Upper lobe of left lung (tissue), 6 donors: ENCODE measurements around the gene NPTN. TPM values are rescaled to one million over a fixed set of nuclear protein-coding genes. Genes with fewer than 3 reads are reported as not detected.
"Not testable (repeated sequence)": the region's sequence is repeated elsewhere in the genome, so short reads cannot be mapped to it uniquely, and the experiment has no call there.

Experiments used
- ATAC-seq, 2 donors: fragments of 200-7000 bp; cut with Tn5 transposase; one replicate each; pipeline ENCODE4 v1.9.1; 2022; ENCODE audit warnings: mild to moderate bottlenecking in 2 of 2, moderate library complexity in 2 of 2; ENCODE audit not compliant: low FRiP score in 2 of 2
- DNase-seq, 2 donors: peaks; one replicate each; pipeline ENCODE4 v3.0.0-alpha.2; 2019 to 2020
- H3K27ac ChIP-seq, 4 donors: fragments of 200-600 bp; sonication (generic); one replicate each; pipeline ENCODE4 v1.5.1; 2016 to 2019
- H3K27me3 ChIP-seq, 4 donors: fragments of 200-600 bp; sonication (generic); one replicate each; pipeline ENCODE4 v1.5.1; 2017 to 2019
- H3K36me3 ChIP-seq, 4 donors: fragments of 200-600 bp; sonication (generic); one replicate each; pipeline ENCODE4 v1.5.1; 2016 to 2019
- H3K4me1 ChIP-seq, 4 donors: fragments of 200-600 bp; sonication (generic); one replicate each; pipeline ENCODE4 v1.5.1; 2018 to 2019
- H3K4me3 ChIP-seq, 4 donors: fragments of 200-600 bp; sonication (generic); one replicate each; pipeline ENCODE4 v1.5.1; 2017 to 2019; ENCODE audit warnings: mild to moderate bottlenecking in 2 of 4, moderate library complexity in 1 of 4
- H3K9me3 ChIP-seq, 4 donors: fragments of 200-600 bp; sonication (generic); one replicate each; pipeline ENCODE4 v1.5.1; 2018 to 2019
- EP300 ChIP-seq, 4 donors: sonication (generic); formaldehyde crosslinking; IDR thresholded peaks; one replicate each; pipeline ENCODE4 v1.5.1; 2017; ENCODE audit warnings: antibody characterized with exemption in 4 of 4, control low read depth in 2 of 4
- POLR2A ChIP-seq, 4 donors: fragments of 450-650 bp; IDR thresholded peaks; one replicate each; pipeline ENCODE4 v1.5.1; 2016 to 2017; ENCODE audit warnings: antibody characterized with exemption in 4 of 4, mild to moderate bottlenecking in 2 of 4
- POLR2AphosphoS5 ChIP-seq, 2 donors: sonication (generic); formaldehyde crosslinking; IDR thresholded peaks; one replicate each; pipeline ENCODE4 v1.5.1; 2017; ENCODE audit warnings: antibody characterized with exemption in 2 of 2
- WGBS, 2 donors: methylation state at CpG; one replicate each; pipeline ENCODE4 v1.1.5; 2017 to 2018; 5-methylcytosine and 5-hydroxymethylcytosine counted together
- total RNA-seq, 6 donors: library from RNA; depleted of rRNA in 4 of 6; stranded (reverse); fragments of >200 nt in 4 of 6; gene quantifications; one replicate each; pipeline versions ENCODE4 v1.1.0 to v1.2.1, GENCODE V29; 2016 to 2021
- TF ChIP-seq, protein P1 (sequence below), 6 experiments: fragments of 450-650 bp in 4 of 6; fragments of 200-600 bp in 2 of 6; sonication (generic) in 2 of 6; IDR thresholded peaks; one replicate each; pipeline ENCODE4 v1.5.1; 2016 to 2019; ENCODE audit warnings: antibody characterized with exemption in 6 of 6
- donor health status: DM: no; HTN: no; CAD: no; lungs with moderate emphysema.
- donor health status: DM: no; HTN: yes; CAD: no; lungs with severe emphysema.

NPTN gene
- total RNA-seq, 6 donors from 2014 or later = 70.2 to 151 (median 108) TPM

DNA sequence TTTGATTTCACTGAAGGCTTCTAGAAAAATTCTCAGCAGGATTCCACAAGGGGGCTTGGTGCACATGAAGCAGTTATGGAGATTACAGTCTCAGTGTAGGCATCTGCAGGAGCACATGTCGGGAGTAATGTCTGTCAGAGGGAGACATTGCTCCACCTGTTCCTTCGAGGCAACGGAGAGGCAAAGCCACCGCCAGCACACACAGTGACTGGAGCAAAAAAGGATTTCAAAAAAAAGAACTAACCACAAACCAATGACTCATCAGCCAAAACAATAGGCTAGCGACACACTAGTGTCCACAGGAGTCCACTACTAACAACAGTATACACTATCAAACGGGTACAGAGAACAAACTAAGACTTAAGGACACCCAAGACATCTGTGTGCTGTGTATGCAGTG, 68.9 kb downstream of the NPTN start:
- peaks cover 0 to 9% (median 8%) of the 10 kb centered on the region in 4 donors for H3K4me1 ChIP-seq
- TF ChIP-seq, protein P1, sequence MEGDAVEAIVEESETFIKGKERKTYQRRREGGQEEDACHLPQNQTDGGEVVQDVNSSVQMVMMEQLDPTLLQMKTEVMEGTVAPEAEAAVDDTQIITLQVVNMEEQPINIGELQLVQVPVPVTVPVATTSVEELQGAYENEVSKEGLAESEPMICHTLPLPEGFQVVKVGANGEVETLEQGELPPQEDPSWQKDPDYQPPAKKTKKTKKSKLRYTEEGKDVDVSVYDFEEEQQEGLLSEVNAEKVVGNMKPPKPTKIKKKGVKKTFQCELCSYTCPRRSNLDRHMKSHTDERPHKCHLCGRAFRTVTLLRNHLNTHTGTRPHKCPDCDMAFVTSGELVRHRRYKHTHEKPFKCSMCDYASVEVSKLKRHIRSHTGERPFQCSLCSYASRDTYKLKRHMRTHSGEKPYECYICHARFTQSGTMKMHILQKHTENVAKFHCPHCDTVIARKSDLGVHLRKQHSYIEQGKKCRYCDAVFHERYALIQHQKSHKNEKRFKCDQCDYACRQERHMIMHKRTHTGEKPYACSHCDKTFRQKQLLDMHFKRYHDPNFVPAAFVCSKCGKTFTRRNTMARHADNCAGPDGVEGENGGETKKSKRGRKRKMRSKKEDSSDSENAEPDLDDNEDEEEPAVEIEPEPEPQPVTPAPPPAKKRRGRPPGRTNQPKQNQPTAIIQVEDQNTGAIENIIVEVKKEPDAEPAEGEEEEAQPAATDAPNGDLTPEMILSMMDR (IDR thresholded peaks at IDR 0.05) = no peak
- TF ChIP-seq POLR2AphosphoS5 (IDR thresholded peaks at IDR 0.05) (no peak), POLR2A (IDR thresholded peaks at IDR 0.05) (no peak), EP300 (IDR thresholded peaks at IDR 0.05) (no peak)
- peak in 1 of 2 donors; percentile 26 for DNase-seq
- peaks cover 11 to 94% (median 40%) of the 10 kb centered on the region in 4 donors for H3K36me3 ChIP-seq
- peak in 1 of 2 donors; percentile 29 for ATAC-seq
- 31 to 34% methylated on average over 6 of the region's 6 CpGs for WGBS, 2 donors
- H3K27me3 ChIP-seq = no peaks in the 10 kb centered on the region
- H3K27ac ChIP-seq = no peak overlapping the region
- no peaks in the 10 kb centered on the region for H3K9me3 ChIP-seq
- no peak overlapping the region for H3K4me3 ChIP-seq

GRCh38 chr15:73560501-73561117, 72.6 kb downstream of the NPTN start:
- H3K27ac ChIP-seq = no peak overlapping the region
- peaks cover 0 to 9% (median 8%) of the 10 kb centered on the region in 4 donors for H3K4me1 ChIP-seq
- no peak for ATAC-seq
- no peak overlapping the region for H3K4me3 ChIP-seq
- no peaks in the 10 kb centered on the region for H3K27me3 ChIP-seq
- peaks cover 11 to 94% (median 49%) of the 10 kb centered on the region in 4 donors for H3K36me3 ChIP-seq
- DNase-seq = no peak
- TF ChIP-seq POLR2AphosphoS5 (IDR thresholded peaks at IDR 0.05) (no peak), EP300 (IDR thresholded peaks at IDR 0.05) (no peak), POLR2A (IDR thresholded peaks at IDR 0.05) (no peak)
- TF ChIP-seq, protein P1 (IDR thresholded peaks at IDR 0.05) = peak in 2 of 6 experiments; percentile 16 to 21
- WGBS, 2 donors = 69 to 73% methylated on average over 2 of the region's 2 CpGs
- H3K9me3 ChIP-seq = no peaks in the 10 kb centered on the region

DNA sequence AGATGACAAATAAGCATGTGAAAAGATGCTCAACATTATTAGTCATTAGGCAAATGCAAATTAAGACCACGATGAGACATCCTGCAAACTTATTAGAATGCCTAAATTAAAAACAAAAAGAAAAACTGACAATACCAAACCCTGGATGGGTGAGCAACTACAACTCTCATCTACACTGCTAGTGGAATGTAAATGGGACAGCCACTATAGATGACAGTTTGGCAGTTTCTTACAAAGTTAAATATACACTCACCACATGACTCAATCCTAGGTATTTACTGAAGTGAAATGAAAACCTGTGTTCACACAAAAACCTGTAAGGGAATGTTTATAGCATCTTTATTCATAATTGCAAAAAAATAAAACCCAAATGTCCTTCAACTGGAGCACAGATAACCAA, 74.7 kb downstream of the NPTN start:
- Histone ChIP-seq H3K27ac (no peak overlapping the region), H3K4me1 (no peaks in the 10 kb centered on the region), H3K36me3 (peaks cover 7 to 83% (median 47%) of the 10 kb centered on the region in 4 donors), H3K4me3 (no peak overlapping the region), H3K27me3 (no peaks in the 10 kb centered on the region), H3K9me3 (no peaks in the 10 kb centered on the region)
- TF ChIP-seq POLR2A (IDR thresholded peaks at IDR 0.05) (no peak), POLR2AphosphoS5 (IDR thresholded peaks at IDR 0.05) (no peak), EP300 (IDR thresholded peaks at IDR 0.05) (no peak)
- TF ChIP-seq, protein P1 (IDR thresholded peaks at IDR 0.05) = no peak
- DNase-seq (no peak), ATAC-seq (no peak)
- 94 to 97% methylated on average over 1 of the region's 1 CpG for WGBS, 2 donors

GRCh38 chr15:73555080-73555479, 78.1 kb downstream of the NPTN start:
- TF ChIP-seq, protein P1 (IDR thresholded peaks at IDR 0.05) = no peak
- TF ChIP-seq EP300 (IDR thresholded peaks at IDR 0.05) (no peak), POLR2A (IDR thresholded peaks at IDR 0.05) (no peak), POLR2AphosphoS5 (IDR thresholded peaks at IDR 0.05) (no peak)
- no peak overlapping the region for H3K4me3 ChIP-seq
- no peak for DNase-seq
- no peaks in the 10 kb centered on the region for H3K9me3 ChIP-seq
- no peaks in the 10 kb centered on the region for H3K4me1 ChIP-seq
- no peak overlapping the region for H3K27ac ChIP-seq
- no peaks in the 10 kb centered on the region for H3K27me3 ChIP-seq
- no peak for ATAC-seq
- H3K36me3 ChIP-seq = peaks cover 0 to 50% (median 27%) of the 10 kb centered on the region in 4 donors
- WGBS, 2 donors = 97 to 100% methylated on average over 4 of the region's 4 CpGs

DNA sequence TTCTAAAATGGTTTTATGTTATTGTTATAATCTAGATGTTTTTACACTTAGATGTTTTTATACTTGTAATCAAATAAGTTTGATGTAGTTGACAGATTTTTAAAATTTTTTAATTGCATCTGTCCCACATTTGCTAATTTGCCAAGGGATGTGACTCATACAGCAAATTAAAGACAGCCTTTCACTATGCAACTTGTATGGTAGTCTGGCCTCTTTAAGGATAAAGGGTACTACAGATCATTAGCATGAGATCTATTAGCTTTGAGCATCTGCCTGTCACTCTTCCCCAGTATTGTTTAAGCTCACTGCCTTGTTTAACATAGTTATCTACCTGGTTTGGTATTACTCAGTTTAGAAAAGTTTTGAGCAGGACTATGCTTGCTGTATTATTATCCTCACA, 83.0 kb downstream of the NPTN start:
- DNase-seq (no peak), ATAC-seq (no peak)
- Histone ChIP-seq H3K4me3 (no peak overlapping the region), H3K4me1 (no peaks in the 10 kb centered on the region), H3K27me3 (no peaks in the 10 kb centered on the region), H3K9me3 (no peaks in the 10 kb centered on the region), H3K36me3 (peaks cover 0 to 4% (median under 1%) of the 10 kb centered on the region in 4 donors), H3K27ac (no peak overlapping the region)
- TF ChIP-seq POLR2A (IDR thresholded peaks at IDR 0.05) (no peak), EP300 (IDR thresholded peaks at IDR 0.05) (no peak), POLR2AphosphoS5 (IDR thresholded peaks at IDR 0.05) (no peak)
- TF ChIP-seq, protein P1 (IDR thresholded peaks at IDR 0.05) = no peak

GRCh38 chr15:73548925-73549324, 84.3 kb downstream of the NPTN start:
- not testable (repeated sequence) for ATAC-seq

More at GRCh38 chr15:73548925-73549324, 84.3 kb downstream of the NPTN start:
- not testable (repeated sequence) for H3K27ac ChIP-seq, H3K9me3 ChIP-seq, H3K27me3 ChIP-seq, DNase-seq, H3K4me3 ChIP-seq, H3K4me1 ChIP-seq, H3K36me3 ChIP-seq
- 90% methylated on average over 3 of the region's 3 CpGs for WGBS, 2 donors
